LNCaP clone FGC (cell line): ENCODE measurements around the gene DDHD1.

Source experiments
- DNase-seq: peaks from one replicate; pipeline ENCODE4 v3.0.0-alpha.2; 2011; ENCODE audit warnings: low read depth
- H3K4me3 ChIP-seq: 2 replicates; pipeline ENCODE4 v1.5.1; 2011; ENCODE audit warnings: mild to moderate bottlenecking, low read depth, low read length, control low read depth
- TF ChIP-seq, protein P1 (sequence below): IDR thresholded peaks from 2 replicates; pipeline ENCODE4 v1.5.1; 2012; ENCODE audit warnings: mild to moderate bottlenecking; ENCODE audit not compliant: control insufficient read depth, insufficient read depth; ENCODE audit errors: extremely low read depth

The DDHD1 gene

GRCh38 chr14:53152184-53152886, 788 bp downstream of the DDHD1 start:
- TF ChIP-seq, protein P1, sequence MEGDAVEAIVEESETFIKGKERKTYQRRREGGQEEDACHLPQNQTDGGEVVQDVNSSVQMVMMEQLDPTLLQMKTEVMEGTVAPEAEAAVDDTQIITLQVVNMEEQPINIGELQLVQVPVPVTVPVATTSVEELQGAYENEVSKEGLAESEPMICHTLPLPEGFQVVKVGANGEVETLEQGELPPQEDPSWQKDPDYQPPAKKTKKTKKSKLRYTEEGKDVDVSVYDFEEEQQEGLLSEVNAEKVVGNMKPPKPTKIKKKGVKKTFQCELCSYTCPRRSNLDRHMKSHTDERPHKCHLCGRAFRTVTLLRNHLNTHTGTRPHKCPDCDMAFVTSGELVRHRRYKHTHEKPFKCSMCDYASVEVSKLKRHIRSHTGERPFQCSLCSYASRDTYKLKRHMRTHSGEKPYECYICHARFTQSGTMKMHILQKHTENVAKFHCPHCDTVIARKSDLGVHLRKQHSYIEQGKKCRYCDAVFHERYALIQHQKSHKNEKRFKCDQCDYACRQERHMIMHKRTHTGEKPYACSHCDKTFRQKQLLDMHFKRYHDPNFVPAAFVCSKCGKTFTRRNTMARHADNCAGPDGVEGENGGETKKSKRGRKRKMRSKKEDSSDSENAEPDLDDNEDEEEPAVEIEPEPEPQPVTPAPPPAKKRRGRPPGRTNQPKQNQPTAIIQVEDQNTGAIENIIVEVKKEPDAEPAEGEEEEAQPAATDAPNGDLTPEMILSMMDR: no peak
- H3K4me3 ChIP-seq: peak overlapping the region; percentile 77
- DNase-seq: no peak

DNA sequence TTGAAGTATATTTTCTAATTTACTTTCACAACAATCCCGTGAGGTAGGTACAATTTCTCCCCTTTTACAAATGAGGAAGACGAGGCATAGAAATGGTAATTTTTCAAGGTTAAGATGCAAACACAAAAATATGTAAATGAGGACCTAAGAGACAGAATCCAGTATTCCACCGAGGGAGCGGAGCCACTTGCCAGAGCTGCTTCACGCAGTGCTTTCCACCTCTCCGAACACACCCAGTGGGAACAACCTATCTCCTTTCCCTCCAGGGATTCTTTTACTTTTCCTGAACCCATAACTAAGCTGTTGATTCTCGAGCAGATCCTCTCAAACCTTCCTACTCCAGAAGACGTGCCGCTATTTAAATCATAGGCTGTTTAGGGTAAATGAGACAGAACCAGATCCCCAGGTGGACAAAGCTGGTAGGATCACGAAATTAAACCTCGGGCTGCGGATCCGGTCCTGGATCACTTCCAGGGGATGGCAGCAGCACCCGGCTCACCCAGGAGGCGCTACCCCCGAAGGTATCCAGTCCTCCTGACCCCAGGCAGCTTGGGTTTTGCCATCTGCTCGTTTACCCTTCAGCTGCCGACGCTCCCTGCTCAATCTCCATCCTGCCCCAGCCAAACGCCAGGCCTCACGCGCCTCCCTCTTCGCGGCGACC, 1.5 kb downstream of the DDHD1 start:
- H3K4me3 ChIP-seq: peak overlapping the region; percentile 77
- DNase-seq: peak; percentile 52

DNA sequence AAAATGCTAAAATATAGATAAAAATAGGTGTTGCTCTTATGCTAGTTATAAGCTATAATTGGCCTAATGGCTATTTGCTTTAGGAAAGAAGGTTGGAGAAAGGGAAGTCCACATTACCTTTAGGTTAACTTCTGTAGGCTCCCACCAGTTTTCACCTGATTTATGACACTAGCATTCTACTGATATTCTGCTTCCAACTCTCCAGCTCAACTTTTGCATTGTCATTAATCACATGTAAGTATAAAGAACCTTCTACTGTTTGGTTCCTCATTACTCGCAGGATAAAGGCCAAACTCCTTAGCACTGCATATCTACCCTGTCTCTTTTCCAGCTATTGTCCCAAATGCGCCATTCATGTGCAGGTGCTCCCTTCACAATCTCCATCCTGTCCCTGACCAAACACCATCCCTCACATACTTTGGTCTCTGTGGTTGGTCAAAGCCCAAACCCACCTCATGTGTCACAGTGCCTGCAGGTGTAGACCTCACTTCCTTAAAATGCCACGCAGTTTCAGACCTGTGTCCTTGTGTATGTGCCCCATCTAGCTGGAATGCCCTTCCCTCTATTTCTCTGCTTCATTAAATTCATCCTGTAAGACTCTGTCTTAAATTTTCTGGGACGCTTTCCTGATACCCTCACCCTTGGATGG, 3.3 kb downstream of the DDHD1 start:
- H3K4me3 ChIP-seq: no peak overlapping the region
- TF ChIP-seq, protein P1: no peak
- no peak for DNase-seq

More for the DNA sequence above, 1.5 kb downstream of the DDHD1 start:
- TF ChIP-seq, protein P1: peak; percentile 27

GRCh38 chr14:53148671-53149070, 4.5 kb downstream of the DDHD1 start:
- H3K4me3 ChIP-seq: no peak overlapping the region
- DNase-seq: no peak
- TF ChIP-seq, protein P1: no peak

DNA sequence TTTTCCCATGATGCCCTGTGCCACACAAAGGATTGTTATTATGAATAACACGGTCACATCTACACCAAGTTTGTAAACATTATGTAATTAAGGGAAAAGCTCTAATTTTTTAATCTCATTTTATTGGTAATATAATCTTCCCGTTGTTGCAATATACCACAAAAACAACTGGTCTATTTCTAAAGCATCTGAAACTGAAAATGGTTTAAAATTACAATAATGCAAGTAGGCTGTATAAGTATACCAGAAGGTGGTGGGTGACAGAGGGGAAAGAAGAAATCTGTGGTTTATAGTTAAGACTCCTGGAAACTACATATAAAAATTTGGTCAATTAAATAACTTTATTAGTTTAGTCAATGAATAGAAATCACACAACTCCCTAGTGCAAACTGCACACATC, 5.2 kb downstream of the DDHD1 start:
- TF ChIP-seq, protein P1: no peak

DNA sequence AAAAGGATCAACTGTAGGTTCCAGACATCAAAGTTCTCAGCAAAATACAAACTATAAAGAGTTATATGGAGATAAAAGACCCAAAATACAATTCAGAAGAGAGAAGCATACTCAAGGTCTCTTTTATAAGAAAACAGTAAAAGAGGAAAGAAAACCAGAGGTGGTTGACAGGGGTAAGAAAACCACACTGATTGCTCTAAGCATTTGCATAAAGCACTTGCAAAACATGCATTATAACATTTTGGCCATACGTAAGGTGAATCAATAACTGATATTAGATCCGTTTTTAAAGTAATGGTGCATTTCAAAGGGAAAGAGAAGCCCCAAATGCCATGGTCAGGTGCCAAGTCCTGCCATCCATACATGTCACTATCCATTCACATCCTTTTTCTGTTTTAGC, 5.9 kb downstream of the DDHD1 start:
- no peak overlapping the region for H3K4me3 ChIP-seq
- DNase-seq: no peak
- TF ChIP-seq, protein P1: no peak

More for the DNA sequence above, 5.2 kb downstream of the DDHD1 start:
- no peak for DNase-seq
- H3K4me3 ChIP-seq: no peak overlapping the region
